Transverse colon (tissue), 3 donors: ENCODE results near the gene MX2.

Experiments
- POLR2A ChIP-seq: fragments of 450-650 bp; IDR thresholded peaks from one replicate; pipeline ENCODE4 v1.6.1; 2016; ENCODE audit warnings: antibody characterized with exemption, mild to moderate bottlenecking, moderate library complexity
- TF ChIP-seq, protein P1 (sequence below), 5 experiments: fragments of 200-600 bp in 3 of 5; fragments of 450-650 bp in 2 of 5; sonication (generic) in 3 of 5; IDR thresholded peaks; 1 replicate in 2 of 5; 2 replicates in 3 of 5; pipeline ENCODE4 v1.5.1; 2016 to 2017; ENCODE audit warnings: antibody characterized with exemption in 5 of 5, inconsistent platforms in 3 of 5, mild to moderate bottlenecking in 2 of 5, moderate library complexity in 1 of 5

- TF ChIP-seq, protein P1, sequence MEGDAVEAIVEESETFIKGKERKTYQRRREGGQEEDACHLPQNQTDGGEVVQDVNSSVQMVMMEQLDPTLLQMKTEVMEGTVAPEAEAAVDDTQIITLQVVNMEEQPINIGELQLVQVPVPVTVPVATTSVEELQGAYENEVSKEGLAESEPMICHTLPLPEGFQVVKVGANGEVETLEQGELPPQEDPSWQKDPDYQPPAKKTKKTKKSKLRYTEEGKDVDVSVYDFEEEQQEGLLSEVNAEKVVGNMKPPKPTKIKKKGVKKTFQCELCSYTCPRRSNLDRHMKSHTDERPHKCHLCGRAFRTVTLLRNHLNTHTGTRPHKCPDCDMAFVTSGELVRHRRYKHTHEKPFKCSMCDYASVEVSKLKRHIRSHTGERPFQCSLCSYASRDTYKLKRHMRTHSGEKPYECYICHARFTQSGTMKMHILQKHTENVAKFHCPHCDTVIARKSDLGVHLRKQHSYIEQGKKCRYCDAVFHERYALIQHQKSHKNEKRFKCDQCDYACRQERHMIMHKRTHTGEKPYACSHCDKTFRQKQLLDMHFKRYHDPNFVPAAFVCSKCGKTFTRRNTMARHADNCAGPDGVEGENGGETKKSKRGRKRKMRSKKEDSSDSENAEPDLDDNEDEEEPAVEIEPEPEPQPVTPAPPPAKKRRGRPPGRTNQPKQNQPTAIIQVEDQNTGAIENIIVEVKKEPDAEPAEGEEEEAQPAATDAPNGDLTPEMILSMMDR (IDR thresholded peaks at IDR 0.05) = no peak
- no peak for TF ChIP-seq POLR2A
Observed at GRCh38 chr21:41321211-41321907, 40.5 kb upstream of the MX2 start.
